Measurements from ENCODE around the gene TNRC18.
"Not testable (repeated sequence)": the region's sequence is repeated elsewhere in the genome, so short reads cannot be mapped to it uniquely, and the experiment has no call there.

Gene TNRC18

DNA sequence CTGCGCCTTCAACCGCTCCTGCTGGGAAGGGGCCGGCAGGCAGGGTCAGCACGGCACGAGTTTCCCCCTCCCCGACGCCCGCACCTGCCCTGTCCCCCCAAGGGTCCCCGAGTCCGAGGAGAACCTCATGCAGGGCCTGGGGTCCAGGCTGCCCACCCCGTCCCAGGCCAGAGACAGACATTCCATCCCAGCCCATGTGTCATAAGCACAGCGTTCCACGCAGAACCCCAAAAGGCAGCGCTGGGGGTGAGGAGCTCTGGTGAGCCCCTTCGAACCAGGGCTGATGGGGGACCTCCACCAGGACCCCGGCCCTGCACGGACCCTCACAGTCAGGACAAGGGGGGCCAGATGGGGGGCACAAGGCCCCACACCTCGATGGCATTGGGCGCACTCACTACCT lies 49.2 kb downstream of the TNRC18 start:
- no peak overlapping the region for H3K4me3 ChIP-seq (ENCODE audit: low read depth, low read length)
- TF ChIP-seq, protein P1, sequence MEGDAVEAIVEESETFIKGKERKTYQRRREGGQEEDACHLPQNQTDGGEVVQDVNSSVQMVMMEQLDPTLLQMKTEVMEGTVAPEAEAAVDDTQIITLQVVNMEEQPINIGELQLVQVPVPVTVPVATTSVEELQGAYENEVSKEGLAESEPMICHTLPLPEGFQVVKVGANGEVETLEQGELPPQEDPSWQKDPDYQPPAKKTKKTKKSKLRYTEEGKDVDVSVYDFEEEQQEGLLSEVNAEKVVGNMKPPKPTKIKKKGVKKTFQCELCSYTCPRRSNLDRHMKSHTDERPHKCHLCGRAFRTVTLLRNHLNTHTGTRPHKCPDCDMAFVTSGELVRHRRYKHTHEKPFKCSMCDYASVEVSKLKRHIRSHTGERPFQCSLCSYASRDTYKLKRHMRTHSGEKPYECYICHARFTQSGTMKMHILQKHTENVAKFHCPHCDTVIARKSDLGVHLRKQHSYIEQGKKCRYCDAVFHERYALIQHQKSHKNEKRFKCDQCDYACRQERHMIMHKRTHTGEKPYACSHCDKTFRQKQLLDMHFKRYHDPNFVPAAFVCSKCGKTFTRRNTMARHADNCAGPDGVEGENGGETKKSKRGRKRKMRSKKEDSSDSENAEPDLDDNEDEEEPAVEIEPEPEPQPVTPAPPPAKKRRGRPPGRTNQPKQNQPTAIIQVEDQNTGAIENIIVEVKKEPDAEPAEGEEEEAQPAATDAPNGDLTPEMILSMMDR (IDR thresholded peaks at IDR 0.05; ENCODE audit: low read depth, low read length, missing control alignments), result no peak
- DNase-seq (ENCODE audit: low read depth), result no peak
- in situ Hi-C loops (cut with HindIII; ENCODE audit: low sequenced_read_pairs), result no loop called here

DNA sequence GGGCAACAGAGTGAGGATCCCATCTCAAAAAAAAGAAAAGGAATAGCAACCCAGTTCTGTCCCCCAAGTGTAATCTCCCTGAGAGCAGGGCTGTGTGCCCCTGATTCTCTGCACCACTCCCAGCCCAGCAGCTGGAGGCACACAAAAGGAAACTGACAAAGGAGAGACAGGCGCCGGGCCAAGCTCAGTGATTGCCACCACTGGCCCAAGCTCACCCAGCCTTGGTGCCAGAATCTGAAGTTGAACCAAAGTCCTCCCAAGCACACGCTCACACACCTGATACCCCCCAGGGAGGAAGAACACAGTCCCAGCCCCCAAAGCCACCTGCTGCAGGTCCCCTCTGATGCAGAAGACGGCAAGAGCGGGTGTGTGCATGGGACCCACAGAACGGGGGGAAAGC lies 50.3 kb downstream of the TNRC18 start:
- no peak overlapping the region for H3K4me3 ChIP-seq (ENCODE audit: low read depth, low read length)
- no peak for DNase-seq (ENCODE audit: low read depth)
- TF ChIP-seq, protein P1 (IDR thresholded peaks at IDR 0.05; ENCODE audit: low read depth, low read length, missing control alignments), result no peak
- in situ Hi-C loops (cut with HindIII; ENCODE audit: low sequenced_read_pairs), result no loop called here

DNA sequence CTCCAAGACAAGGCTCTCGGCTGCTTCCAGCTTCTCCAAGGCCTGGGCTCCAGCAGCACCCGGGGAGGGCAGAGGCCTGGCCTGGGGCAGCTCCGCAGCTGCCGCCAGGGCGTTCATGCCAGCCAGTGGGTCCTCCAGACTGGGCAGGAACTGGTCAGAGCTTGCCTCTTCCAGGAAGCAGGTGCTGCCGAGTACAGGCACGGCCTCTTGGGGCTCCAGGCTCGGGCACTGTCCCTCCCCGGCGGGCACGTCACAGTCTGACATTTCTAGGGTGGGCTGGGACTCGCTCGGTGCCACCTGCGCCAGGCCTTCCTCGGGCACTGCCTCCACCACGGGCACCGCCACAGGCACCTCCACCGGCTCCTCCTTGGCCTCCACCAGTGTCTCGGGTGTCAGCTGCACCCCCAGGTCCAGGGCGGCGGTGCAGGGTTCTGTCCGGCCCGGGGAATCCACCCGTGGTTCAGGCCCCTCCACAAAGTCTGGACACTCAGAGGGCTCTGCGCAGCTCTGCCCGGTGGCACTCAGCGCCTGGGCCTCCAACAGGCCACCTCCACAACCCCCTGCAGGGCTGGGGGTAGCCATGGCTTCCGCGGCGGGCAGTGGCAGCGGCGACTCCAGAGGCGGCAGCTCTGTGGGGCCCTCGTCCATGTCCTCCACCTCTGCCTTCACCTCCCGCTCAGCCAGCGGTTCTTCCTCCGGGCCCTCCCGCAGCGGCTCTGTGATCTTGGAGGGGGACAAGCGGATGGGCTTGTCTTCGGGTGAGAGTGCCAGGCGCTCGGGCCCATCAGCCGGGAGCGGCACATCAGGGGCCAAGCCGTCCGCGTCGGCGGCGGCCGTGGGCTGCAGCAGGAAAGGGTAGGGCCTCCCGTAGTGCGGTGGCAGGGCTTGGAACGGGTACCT lies 52.9 kb downstream of the TNRC18 start:
- in situ Hi-C loops (cut with HindIII; ENCODE audit: low sequenced_read_pairs), result no loop called here
- no peak overlapping the region for H3K4me3 ChIP-seq (ENCODE audit: low read depth, low read length)
- no peak for DNase-seq (ENCODE audit: low read depth)
- TF ChIP-seq, protein P1 (IDR thresholded peaks at IDR 0.05; ENCODE audit: low read depth, low read length, missing control alignments), result no peak

DNA sequence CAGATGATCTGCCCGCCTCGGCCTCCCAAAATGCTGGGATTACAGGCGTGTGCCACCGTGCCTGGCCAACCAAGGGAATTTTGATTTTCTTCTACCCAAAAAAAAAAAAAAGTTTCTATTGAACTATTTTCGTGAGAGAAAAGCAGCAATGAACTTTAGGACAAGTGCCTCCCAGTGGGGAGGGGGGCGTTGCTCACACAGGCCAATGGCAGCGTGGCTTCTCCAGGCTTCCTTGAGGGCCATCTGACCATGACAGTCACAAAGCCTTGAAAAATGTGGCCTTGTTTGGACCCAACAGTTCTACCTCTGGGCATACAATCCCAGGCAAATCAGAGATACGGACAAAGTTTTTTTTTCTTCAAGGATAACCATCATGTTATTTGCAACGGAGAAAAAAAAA lies 56.0 kb downstream of the TNRC18 start:
- no peak for DNase-seq (ENCODE audit: low read depth)
- TF ChIP-seq, protein P1 (IDR thresholded peaks at IDR 0.05; ENCODE audit: low read depth, low read length, missing control alignments), result no peak
- no peak overlapping the region for H3K4me3 ChIP-seq (ENCODE audit: low read depth, low read length)
- in situ Hi-C loops (cut with HindIII; ENCODE audit: low sequenced_read_pairs), result no loop called here

DNA sequence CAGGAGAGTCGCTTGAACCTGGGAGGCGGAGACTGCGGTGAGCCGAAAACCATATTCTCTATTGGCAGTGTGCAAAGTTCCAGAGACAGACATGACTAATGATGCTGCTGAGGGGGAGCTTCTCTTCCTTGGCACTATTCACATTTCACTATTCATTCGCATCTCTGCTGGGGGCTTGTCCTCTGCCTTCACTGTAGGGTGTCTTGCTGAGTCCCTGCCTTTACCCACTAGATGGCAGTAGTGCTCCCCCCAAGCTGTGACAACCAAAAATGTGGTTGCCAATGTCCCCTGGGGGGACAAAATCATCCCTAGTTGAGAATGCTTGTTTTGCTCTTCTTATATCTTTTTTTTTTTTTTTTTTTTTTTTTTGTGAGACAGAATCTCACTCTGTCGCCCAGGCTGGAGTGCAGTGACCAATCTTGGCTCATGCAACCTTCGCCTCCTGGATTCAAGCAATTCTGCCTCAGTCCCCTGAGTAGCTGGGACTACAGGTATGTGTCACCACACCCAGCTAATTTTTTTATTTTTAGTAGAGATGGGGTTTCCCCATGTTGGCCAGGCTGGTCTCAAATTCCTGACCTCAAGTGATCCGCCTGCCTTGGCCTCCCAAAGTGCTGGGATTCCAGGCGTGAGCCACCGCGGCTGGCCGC lies 57.5 kb downstream of the TNRC18 start:
- TF ChIP-seq, protein P1 (IDR thresholded peaks at IDR 0.05; ENCODE audit: low read depth, low read length, missing control alignments), result peak; percentile 95
- H3K4me3 ChIP-seq (ENCODE audit: low read depth, low read length); in situ Hi-C loops (cut with HindIII; ENCODE audit: low sequenced_read_pairs): not testable (repeated sequence)
- peak; percentile 75 for DNase-seq (ENCODE audit: low read depth)

DNA sequence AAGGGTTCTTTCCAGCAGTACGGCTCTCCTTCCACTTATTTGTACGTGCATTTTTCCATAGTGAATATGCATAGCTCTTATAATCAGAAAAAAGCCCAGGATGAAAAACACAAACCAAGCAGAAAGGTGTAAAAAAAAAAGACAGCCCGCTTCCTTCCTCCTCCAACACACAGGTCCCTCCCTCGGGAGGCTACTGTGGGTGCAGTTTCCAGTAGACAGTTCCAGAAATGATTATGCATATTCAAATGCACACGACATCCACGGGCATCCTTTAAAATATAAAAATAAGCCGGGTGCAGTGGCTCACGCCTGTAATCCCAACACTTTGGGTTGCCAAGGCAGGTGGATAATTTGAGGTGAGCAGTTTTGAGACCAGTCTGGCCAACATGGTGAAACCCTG lies 59.9 kb downstream of the TNRC18 start:
- H3K4me3 ChIP-seq (ENCODE audit: low read depth, low read length), result no peak overlapping the region
- in situ Hi-C loops (cut with HindIII; ENCODE audit: low sequenced_read_pairs), result loop anchor here (5.0 kb wide), 1 partner anchor 69 kb away; no protein-coding TSS in a partner anchor
- TF ChIP-seq, protein P1 (IDR thresholded peaks at IDR 0.05; ENCODE audit: low read depth, low read length, missing control alignments), result no peak
- no peak for DNase-seq (ENCODE audit: low read depth)
